SK-N-SH (cell line): ENCODE results near the gene ADAMTS6. TPM values are rescaled to one million over a fixed set of nuclear protein-coding genes. Genes with fewer than 3 reads are reported as not detected.
A peak's percentile ranks its signal among the peaks of the same experiment; 100 is the strongest.

Source experiments
- CTCF ChIA-PET: fragments of 300-600, 350-600 bp; formaldehyde crosslinking; extraction: SDS; loops from one replicate; lab custom pipeline; 2021; lab: Yijun Ruan, JAX
- POLR2A ChIA-PET: fragments of 350-600 bp; sonication (Branson Sonifier 250); formaldehyde crosslinking; extraction: SDS; loops from one replicate; lab custom pipeline; 2020; ENCODE audit warnings: antibody characterized with exemption, inconsistent platforms; lab: Yijun Ruan, JAX
- DNase-seq: peaks from one replicate; pipeline ENCODE4 v3.0.0; 2012
- H2AFZ ChIP-seq: fragments of 200-600 bp; sonication (generic); 2 replicates; pipeline ENCODE4 v1.8.1; 2016; ENCODE audit warnings: antibody characterized with exemption, mild to moderate bottlenecking, low read depth
- H3F3A ChIP-seq: fragments of 200-600 bp; sonication (generic); replicated peaks from 2 replicates; pipeline ENCODE3; 2016; ENCODE audit warnings: antibody characterized with exemption, mild to moderate bottlenecking; ENCODE audit not compliant: insufficient read depth
- H3K27ac ChIP-seq, 2 experiments: fragments of 200-500 bp in 1 of 2; fragments of 200-600 bp in 1 of 2; sonication (Bioruptor generic) in 1 of 2; sonication (generic), shearing (Covaris generic) in 1 of 2; 2 replicates each; pipeline versions ENCODE4 v1.5.1 to v1.6.1; 2014 to 2016; ENCODE audit warnings: low read depth in 2 of 2, inconsistent platforms in 1 of 2, low read length in 1 of 2, mild to moderate bottlenecking in 1 of 2, mixed read lengths in 1 of 2
- H3K27me3 ChIP-seq: fragments of 200-600 bp; sonication (generic), shearing (Covaris generic); 2 replicates; pipeline ENCODE4 v1.6.1; 2016; ENCODE audit warnings: mixed run types; ENCODE audit not compliant: insufficient read depth
- H3K36me3 ChIP-seq, 2 experiments: fragments of 200-500 bp in 1 of 2; fragments of 200-600 bp in 1 of 2; sonication (Bioruptor generic) in 1 of 2; sonication (generic) in 1 of 2; replicated peaks in 1 of 2; 2 replicates each; pipeline versions ENCODE3 to v1.5.1; 2014 to 2016; ENCODE audit warnings: low read length in 1 of 2, mild to moderate bottlenecking in 1 of 2; ENCODE audit not compliant: insufficient read depth in 2 of 2, control insufficient read depth in 1 of 2
- H3K4me1 ChIP-seq, 2 experiments: fragments of 200-500 bp in 1 of 2; fragments of 200-600 bp in 1 of 2; sonication (Bioruptor generic) in 1 of 2; sonication (generic), shearing (Covaris generic) in 1 of 2; 2 replicates each; pipeline versions ENCODE4 v1.5.1 to v1.6.1; 2014 to 2016; ENCODE audit warnings: low read depth in 1 of 2, low read length in 1 of 2, mixed run types in 1 of 2; ENCODE audit not compliant: insufficient read depth in 2 of 2, control insufficient read depth in 1 of 2
- H3K4me2 ChIP-seq: fragments of 200-600 bp; sonication (generic), shearing (Covaris generic); 2 replicates; pipeline ENCODE4 v1.6.1; 2017; ENCODE audit warnings: mixed run types
- H3K4me3 ChIP-seq, 2 experiments: fragments of 200-500 bp in 1 of 2; fragments of 200-600 bp in 1 of 2; sonication (Bioruptor generic) in 1 of 2; sonication (generic), shearing (Covaris generic) in 1 of 2; 2 replicates each; pipeline versions ENCODE4 v1.5.1 to v1.8.1; 2014 to 2016; ENCODE audit warnings: low read depth in 2 of 2, inconsistent platforms in 1 of 2, low read length in 1 of 2, mild to moderate bottlenecking in 1 of 2, mixed read lengths in 1 of 2, moderate library complexity in 1 of 2
- H3K79me2 ChIP-seq: fragments of 200-600 bp; sonication (generic); 2 replicates; pipeline ENCODE4 v1.8.1; 2017; ENCODE audit warnings: mild to moderate bottlenecking; ENCODE audit not compliant: insufficient read depth
- H3K9ac ChIP-seq: fragments of 200-600 bp; sonication (generic); 2 replicates; pipeline ENCODE4 v1.6.1; 2017; ENCODE audit warnings: mixed run types
- H3K9me2 ChIP-seq: fragments of 200-600 bp; sonication (generic); 2 replicates; pipeline ENCODE4 v1.6.1; 2017; ENCODE audit warnings: mixed run types
- H3K9me3 ChIP-seq: fragments of 200-600 bp; sonication (generic); 2 replicates; pipeline ENCODE4 v1.6.1; 2017; ENCODE audit warnings: mixed run types, mild to moderate bottlenecking, moderate library complexity
- H4K20me1 ChIP-seq: fragments of 200-600 bp; sonication (generic); 2 replicates; pipeline ENCODE4 v1.6.1; 2017; ENCODE audit warnings: mild to moderate bottlenecking, mixed run types; ENCODE audit not compliant: insufficient read depth
- EP300 ChIP-seq, 2 experiments: IDR thresholded peaks; 2 replicates each; pipeline versions ENCODE4 v1.4.0 to v1.6.1; 2012; ENCODE audit warnings: borderline replicate concordance in 1 of 2, low read depth in 1 of 2, low read length in 1 of 2
- EZH2phosphoT487 ChIP-seq: fragments of 200-600 bp; sonication (generic); IDR thresholded peaks from 2 replicates; pipeline ENCODE4 v1.6.1; 2017; ENCODE audit warnings: low read depth, mixed run types, mild to moderate bottlenecking, antibody characterized with exemption, moderate library complexity, borderline replicate concordance
- FOSL2 ChIP-seq: IDR thresholded peaks from 2 replicates; pipeline ENCODE4 v1.4.0; 2012; ENCODE audit warnings: low read depth, mild to moderate bottlenecking, moderate library complexity, borderline replicate concordance
- FOXM1 ChIP-seq: IDR thresholded peaks from 2 replicates; pipeline ENCODE4 v1.4.0; 2012; ENCODE audit warnings: low read depth, mild to moderate bottlenecking
- GABPA ChIP-seq: IDR thresholded peaks from 2 replicates; pipeline ENCODE4 v1.4.0; 2012; ENCODE audit warnings: low read depth, mild to moderate bottlenecking
- GATA2 ChIP-seq: sonication (generic); formaldehyde crosslinking; IDR thresholded peaks from 2 replicates; pipeline ENCODE4 v1.5.0; 2020; ENCODE audit warnings: mild to moderate bottlenecking, missing genetic modification reagents
- IRF3 ChIP-seq: fragments of 150-350 bp; IDR thresholded peaks from 2 replicates; pipeline ENCODE4 v1.6.1; 2016; ENCODE audit warnings: mild to moderate bottlenecking, low read depth, low read length
- JUND ChIP-seq: IDR thresholded peaks from 2 replicates; pipeline ENCODE4 v1.4.0; 2012
- MXI1 ChIP-seq: IDR thresholded peaks from 2 replicates; pipeline ENCODE4 v1.6.1; 2012; ENCODE audit warnings: mild to moderate bottlenecking, low read depth, low read length, improper control_type of control experiment
- NRF1 ChIP-seq: IDR thresholded peaks from 2 replicates; pipeline ENCODE4 v1.6.1; 2012; ENCODE audit warnings: low read depth, mild to moderate bottlenecking, low read length
- POLR2AphosphoS5 ChIP-seq: IDR thresholded peaks from 2 replicates; pipeline ENCODE4 v1.6.1; 2012; ENCODE audit warnings: low read depth, low read length
- RAD21 ChIP-seq: IDR thresholded peaks from 2 replicates; pipeline ENCODE4 v1.6.1; 2012; ENCODE audit warnings: mild to moderate bottlenecking, low read length
- RCOR1 ChIP-seq: fragments of 150-350 bp; IDR thresholded peaks from 2 replicates; pipeline ENCODE4 v1.6.1; 2017; ENCODE audit warnings: antibody characterized with exemption, low read length
- RFX5 ChIP-seq: IDR thresholded peaks from 2 replicates; pipeline ENCODE4 v1.6.1; 2012; ENCODE audit warnings: mild to moderate bottlenecking, improper control_type of control experiment, low read length
- RXRA ChIP-seq: IDR thresholded peaks from 2 replicates; pipeline ENCODE4 v1.4.0; 2012; ENCODE audit warnings: low read depth, mild to moderate bottlenecking, borderline replicate concordance
- SIN3A ChIP-seq: IDR thresholded peaks from 2 replicates; pipeline ENCODE4 v1.6.1; 2012; ENCODE audit warnings: low read depth, mild to moderate bottlenecking, low read length, moderate library complexity, borderline replicate concordance
- TAF1 ChIP-seq: IDR thresholded peaks from 2 replicates; pipeline ENCODE4 v1.6.1; 2012; ENCODE audit warnings: low read depth, mild to moderate bottlenecking, low read length, moderate library complexity, borderline replicate concordance
- TCF12 ChIP-seq: IDR thresholded peaks from 2 replicates; pipeline ENCODE4 v1.4.0; 2012
- TEAD4 ChIP-seq: IDR thresholded peaks from 2 replicates; pipeline ENCODE4 v1.4.0; 2012; ENCODE audit warnings: mild to moderate bottlenecking, borderline replicate concordance; ENCODE audit not compliant: insufficient read depth
- YY1 ChIP-seq: IDR thresholded peaks from 2 replicates; pipeline ENCODE4 v1.4.0; 2012; ENCODE audit warnings: low read depth, mild to moderate bottlenecking
- ZBTB33 ChIP-seq: IDR thresholded peaks from 2 replicates; pipeline ENCODE4 v1.4.0; 2012; ENCODE audit warnings: low read depth, borderline replicate concordance
- WGBS: methylation state at CpG from one replicate; pipeline ENCODE4 v1.1.6; 2017; ENCODE audit warnings: low lambda C conversion rate; 5-methylcytosine and 5-hydroxymethylcytosine counted together
- polyA plus RNA-seq, 3 experiments: library from polyadenylated mRNA; depleted of rRNA; stranded (reverse); fragments of >200 nt; gene quantifications; 2 replicates each; pipeline ENCODE4 v1.2.3, GENCODE V29; 2012
- TF ChIP-seq, protein P1 (sequence below): fragments of 200-600 bp; sonication (generic); IDR thresholded peaks from 2 replicates; pipeline ENCODE4 v1.6.1; 2017; ENCODE audit warnings: antibody characterized with exemption, mild to moderate bottlenecking, moderate library complexity
- TF ChIP-seq, protein P2 (sequence below): IDR thresholded peaks from 2 replicates; pipeline ENCODE4 v1.6.1; 2012; ENCODE audit warnings: mild to moderate bottlenecking, low read depth, low read length, moderate library complexity
- TF ChIP-seq, protein P3 (sequence below): IDR thresholded peaks from 2 replicates; pipeline ENCODE4; 2012
- TF ChIP-seq, protein P4 (sequence below): IDR thresholded peaks from 2 replicates; pipeline ENCODE4 v1.4.0; 2012; ENCODE audit warnings: low read depth

Gene ADAMTS6
- polyA plus RNA-seq, 1 of the 3 experiments (the other 2 are of a cell fraction): 15.0 TPM

DNA sequence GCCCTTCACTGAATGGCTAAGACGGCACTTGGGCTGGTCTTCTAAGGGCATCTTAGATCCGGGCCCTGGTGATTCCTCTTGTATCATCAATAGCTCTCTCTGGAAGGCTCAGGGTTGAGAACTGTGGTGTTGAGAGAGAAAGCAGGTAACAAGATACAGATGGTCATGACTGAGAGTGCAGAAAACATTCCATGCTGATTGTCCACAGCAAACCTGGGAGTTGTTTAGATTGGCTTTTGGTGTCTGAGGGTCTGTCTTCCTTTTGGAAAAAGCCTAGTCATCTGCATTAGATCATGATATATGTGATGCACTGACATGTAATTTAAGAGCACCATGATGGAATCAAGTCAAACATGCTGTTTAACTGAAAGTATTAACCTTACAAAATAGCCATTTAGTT, 331.9 kb downstream of the ADAMTS6 start:
- Histone ChIP-seq H3K27ac (no peak overlapping the region), H3K27me3 (no peaks in the 10 kb centered on the region), H2AFZ (no peak overlapping the region), H3K79me2 (no peaks in the 10 kb centered on the region), H4K20me1 (no peaks in the 10 kb centered on the region), H3K9ac (no peak overlapping the region), H3K9me3 (no peaks in the 10 kb centered on the region), H3F3A (peaks cover 18% of the 10 kb centered on the region), H3K36me3 (peaks cover 0 to 43% of the 10 kb centered on the region in 2 experiments), H3K9me2 (no peaks in the 10 kb centered on the region), H3K4me2 (no peak overlapping the region), H3K4me1 (peaks cover 8 to 9% of the 10 kb centered on the region in 2 experiments; a peak in 2 of 4 replicates), H3K4me3 (no peak overlapping the region)
- ChIA-PET CTCF (interaction anchor here (1.3 kb wide), 1 partner anchor 334 kb away, joined by 3 read pairs; no protein-coding TSS in a partner anchor), POLR2A (no interaction called here)
- DNase-seq: no peak
- WGBS: 87% methylated on average over 2 of the region's 2 CpGs
- TF ChIP-seq NRF1 (no peak), EZH2phosphoT487 (no peak), GATA2 (CRISPR knock-in tag) (no peak), RCOR1 (no peak), RXRA (no peak), POLR2AphosphoS5 (no peak), JUND (no peak), IRF3 (no peak), TEAD4 (no peak), RFX5 (no peak), RAD21 (no peak), TAF1 (no peak), GABPA (no peak), EP300 (IDR thresholded peaks at IDR 0.05; ENCODE audit: borderline replicate concordance in 1 of 2, low read depth in 1 of 2, low read length in 1 of 2) (0 out of 4 replicates have a peak, but pooled peaks of 1 of the 2 experiments have one; percentile 11), MXI1 (no peak), SIN3A (no peak), FOSL2 (no peak), ZBTB33 (no peak), YY1 (no peak), TCF12 (peak; percentile 53; the same call in 1 of the 2 replicates), FOXM1 (no peak)
- TF ChIP-seq, protein P1, sequence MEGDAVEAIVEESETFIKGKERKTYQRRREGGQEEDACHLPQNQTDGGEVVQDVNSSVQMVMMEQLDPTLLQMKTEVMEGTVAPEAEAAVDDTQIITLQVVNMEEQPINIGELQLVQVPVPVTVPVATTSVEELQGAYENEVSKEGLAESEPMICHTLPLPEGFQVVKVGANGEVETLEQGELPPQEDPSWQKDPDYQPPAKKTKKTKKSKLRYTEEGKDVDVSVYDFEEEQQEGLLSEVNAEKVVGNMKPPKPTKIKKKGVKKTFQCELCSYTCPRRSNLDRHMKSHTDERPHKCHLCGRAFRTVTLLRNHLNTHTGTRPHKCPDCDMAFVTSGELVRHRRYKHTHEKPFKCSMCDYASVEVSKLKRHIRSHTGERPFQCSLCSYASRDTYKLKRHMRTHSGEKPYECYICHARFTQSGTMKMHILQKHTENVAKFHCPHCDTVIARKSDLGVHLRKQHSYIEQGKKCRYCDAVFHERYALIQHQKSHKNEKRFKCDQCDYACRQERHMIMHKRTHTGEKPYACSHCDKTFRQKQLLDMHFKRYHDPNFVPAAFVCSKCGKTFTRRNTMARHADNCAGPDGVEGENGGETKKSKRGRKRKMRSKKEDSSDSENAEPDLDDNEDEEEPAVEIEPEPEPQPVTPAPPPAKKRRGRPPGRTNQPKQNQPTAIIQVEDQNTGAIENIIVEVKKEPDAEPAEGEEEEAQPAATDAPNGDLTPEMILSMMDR: no peak
- TF ChIP-seq, protein P2, sequence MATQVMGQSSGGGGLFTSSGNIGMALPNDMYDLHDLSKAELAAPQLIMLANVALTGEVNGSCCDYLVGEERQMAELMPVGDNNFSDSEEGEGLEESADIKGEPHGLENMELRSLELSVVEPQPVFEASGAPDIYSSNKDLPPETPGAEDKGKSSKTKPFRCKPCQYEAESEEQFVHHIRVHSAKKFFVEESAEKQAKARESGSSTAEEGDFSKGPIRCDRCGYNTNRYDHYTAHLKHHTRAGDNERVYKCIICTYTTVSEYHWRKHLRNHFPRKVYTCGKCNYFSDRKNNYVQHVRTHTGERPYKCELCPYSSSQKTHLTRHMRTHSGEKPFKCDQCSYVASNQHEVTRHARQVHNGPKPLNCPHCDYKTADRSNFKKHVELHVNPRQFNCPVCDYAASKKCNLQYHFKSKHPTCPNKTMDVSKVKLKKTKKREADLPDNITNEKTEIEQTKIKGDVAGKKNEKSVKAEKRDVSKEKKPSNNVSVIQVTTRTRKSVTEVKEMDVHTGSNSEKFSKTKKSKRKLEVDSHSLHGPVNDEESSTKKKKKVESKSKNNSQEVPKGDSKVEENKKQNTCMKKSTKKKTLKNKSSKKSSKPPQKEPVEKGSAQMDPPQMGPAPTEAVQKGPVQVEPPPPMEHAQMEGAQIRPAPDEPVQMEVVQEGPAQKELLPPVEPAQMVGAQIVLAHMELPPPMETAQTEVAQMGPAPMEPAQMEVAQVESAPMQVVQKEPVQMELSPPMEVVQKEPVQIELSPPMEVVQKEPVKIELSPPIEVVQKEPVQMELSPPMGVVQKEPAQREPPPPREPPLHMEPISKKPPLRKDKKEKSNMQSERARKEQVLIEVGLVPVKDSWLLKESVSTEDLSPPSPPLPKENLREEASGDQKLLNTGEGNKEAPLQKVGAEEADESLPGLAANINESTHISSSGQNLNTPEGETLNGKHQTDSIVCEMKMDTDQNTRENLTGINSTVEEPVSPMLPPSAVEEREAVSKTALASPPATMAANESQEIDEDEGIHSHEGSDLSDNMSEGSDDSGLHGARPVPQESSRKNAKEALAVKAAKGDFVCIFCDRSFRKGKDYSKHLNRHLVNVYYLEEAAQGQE: no peak
- TF ChIP-seq, protein P3, sequence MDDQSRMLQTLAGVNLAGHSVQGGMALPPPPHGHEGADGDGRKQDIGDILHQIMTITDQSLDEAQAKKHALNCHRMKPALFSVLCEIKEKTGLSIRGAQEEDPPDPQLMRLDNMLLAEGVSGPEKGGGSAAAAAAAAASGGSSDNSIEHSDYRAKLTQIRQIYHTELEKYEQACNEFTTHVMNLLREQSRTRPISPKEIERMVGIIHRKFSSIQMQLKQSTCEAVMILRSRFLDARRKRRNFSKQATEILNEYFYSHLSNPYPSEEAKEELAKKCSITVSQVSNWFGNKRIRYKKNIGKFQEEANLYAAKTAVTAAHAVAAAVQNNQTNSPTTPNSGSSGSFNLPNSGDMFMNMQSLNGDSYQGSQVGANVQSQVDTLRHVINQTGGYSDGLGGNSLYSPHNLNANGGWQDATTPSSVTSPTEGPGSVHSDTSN: peak; percentile 30; the same call in 1 of the 2 replicates
- TF ChIP-seq, protein P4, sequence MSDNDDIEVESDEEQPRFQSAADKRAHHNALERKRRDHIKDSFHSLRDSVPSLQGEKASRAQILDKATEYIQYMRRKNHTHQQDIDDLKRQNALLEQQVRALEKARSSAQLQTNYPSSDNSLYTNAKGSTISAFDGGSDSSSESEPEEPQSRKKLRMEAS: no peak
- TF ChIP-seq, all 33 proteins: peak for 3
